ENCODE measurements around the gene PROX1.

The PROX1 gene, protein sequence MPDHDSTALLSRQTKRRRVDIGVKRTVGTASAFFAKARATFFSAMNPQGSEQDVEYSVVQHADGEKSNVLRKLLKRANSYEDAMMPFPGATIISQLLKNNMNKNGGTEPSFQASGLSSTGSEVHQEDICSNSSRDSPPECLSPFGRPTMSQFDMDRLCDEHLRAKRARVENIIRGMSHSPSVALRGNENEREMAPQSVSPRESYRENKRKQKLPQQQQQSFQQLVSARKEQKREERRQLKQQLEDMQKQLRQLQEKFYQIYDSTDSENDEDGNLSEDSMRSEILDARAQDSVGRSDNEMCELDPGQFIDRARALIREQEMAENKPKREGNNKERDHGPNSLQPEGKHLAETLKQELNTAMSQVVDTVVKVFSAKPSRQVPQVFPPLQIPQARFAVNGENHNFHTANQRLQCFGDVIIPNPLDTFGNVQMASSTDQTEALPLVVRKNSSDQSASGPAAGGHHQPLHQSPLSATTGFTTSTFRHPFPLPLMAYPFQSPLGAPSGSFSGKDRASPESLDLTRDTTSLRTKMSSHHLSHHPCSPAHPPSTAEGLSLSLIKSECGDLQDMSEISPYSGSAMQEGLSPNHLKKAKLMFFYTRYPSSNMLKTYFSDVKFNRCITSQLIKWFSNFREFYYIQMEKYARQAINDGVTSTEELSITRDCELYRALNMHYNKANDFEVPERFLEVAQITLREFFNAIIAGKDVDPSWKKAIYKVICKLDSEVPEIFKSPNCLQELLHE

DNA sequence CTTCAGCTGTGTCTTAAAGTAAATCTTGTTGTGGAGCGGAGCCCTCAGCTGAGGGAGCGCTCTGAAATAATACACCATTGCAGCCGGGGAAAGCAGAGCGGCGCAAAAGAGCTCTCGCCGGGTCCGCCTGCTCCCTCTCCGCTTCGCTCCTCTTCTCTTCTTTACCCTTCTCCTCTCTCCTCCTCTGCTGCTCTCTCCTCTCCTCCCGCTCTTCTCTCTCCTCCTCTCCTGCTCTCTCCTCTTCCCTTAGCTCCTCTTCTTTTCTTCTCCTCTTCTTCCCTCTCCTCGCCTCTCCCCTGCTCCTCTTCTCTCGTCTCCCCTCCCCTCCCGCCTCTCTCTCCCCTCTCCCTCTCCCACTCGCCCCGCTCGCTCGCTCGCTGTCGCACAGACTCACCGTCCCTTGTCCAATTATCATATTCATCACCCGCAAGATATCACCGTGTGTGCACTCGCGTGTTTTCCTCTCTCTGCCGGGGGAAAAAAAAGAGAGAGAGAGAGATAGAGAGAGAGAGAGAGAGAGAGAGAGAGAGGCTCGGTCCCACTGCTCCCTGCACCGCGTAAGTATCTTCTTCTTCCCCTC is at the start of gene PROX1:
PROX1 (plus strand) TSS at position 47 of the 580 bp plus-strand sequence. CDS start 8,563 bp downstream, outside the sequence.
- peak; percentile 85 for DNase-seq

DNA sequence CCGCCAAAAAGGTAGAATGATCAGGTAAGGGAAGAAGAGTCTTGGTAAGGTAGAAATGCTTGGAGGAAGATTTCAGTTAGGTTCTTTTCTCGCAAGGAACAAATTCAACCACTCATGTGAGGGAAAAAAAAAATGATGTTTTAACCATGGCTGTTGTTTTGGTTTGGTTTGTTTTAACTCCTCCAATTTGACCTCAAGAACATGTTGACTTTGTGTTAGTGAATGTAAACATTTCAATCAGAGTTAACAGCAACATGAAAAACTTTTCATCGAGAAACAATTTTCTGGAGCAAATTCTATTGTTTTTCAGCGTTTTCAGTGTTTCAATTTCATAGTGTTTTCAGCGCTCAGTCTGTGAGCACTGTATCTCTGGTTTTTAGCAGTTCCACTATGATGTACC is 49.0 kb upstream of the PROX1 start:
- no peak for DNase-seq

DNA sequence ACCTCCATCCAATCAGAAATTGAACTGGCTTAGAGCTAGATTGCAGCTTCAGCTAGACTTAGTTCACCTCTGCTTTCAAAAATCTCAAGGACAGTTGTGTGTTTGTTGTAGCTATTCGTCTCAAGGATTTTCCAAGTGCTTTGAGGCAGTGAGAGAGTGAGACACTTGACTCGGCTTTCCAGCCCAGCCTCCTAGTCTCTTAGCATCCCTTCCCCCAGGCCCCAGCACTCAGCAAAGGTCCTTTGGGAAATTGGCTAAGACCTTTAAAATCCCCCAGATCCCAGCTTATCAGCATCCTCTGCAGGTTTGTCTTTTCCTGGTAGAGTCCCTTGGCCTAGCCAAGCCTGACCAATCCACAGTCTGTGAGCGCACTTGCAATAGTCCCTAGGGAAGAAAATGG is 47.9 kb upstream of the PROX1 start:
- DNase-seq, result no peak

DNA sequence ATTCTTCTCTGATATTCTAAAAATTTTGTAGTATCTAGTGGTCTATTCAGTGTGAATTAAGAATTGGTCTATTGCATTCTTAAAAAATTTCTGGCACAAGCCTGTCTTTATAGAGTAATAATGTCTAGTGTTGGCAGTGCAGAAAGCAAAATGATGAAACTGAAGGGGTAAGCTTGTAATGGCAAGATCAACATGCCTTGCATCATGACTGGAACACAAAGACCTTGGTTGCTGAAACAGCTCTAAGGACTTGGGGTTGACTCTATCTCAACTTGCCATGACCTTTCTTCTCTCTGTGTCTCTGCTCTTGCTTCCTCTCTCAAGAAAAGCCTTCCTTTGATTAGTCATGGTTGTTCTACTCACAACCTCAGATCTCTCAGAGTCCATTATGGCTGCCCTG is 46.8 kb upstream of the PROX1 start:
- DNase-seq, result no peak

DNA sequence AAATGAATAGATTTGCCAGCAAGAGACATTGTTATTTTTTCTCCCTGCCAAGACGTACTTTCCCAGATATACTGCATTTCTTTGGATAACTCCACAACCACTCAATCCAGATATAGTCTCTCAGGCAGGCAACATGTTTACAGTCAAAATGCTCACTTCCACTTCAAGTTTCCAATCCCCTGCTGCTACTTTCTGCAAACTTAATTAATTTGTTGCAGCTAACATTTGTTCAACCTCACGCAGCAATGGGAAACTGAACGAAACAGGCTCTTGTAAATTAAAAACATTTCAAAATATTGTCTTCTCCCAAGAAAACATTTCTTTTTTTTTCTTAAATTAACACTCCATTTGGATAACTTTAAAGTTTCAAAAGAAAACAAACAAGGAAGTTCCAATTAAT is 45.7 kb upstream of the PROX1 start:
- DNase-seq, result no peak

DNA sequence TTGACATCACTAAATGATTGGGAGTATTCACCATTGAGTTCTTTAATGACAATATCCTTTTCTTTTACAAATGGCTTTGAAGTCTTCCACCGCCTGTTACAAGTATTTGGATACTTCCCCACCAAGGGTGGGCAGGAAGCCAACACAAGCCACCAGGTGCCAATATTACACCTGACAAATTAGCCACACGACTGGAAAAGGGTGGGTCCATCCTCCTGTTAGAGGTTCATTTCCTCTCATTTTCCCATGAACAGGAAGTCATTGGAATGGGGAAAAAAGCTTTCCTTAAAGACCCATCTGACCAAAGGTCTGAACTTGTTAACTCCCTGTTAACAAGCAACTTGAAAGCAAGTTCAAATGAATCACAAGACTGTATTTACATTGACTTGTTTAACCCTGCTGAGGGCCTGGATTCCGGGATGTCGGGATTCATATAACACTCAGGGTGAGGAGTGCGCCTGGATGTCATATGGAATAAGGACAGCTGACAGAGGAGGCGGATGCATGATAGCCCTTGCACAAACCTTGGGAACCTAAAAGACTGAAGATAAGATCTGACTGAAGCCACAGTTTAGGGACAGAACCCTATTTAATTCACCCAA is 40.5 kb upstream of the PROX1 start:
- peak; percentile 58 for DNase-seq

DNA sequence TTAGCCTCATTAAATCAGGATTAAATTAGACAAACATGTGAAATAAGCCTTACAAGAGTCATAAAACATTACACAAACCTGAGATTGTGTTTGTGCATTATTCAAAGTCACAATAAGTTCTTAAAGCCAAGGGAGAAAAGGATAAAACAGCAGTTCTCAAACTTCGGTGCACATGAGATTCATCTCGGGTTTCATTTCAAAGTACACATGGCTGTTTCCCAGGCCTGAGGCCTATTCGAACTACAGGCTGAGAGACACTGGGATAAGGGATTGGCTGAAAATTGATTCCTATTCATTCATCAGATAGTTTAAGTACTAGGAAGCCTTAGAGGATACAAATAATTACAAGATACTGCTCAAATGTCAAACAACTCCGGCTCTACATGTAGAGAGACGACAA is 35.9 kb upstream of the PROX1 start:
- no peak for DNase-seq

DNA sequence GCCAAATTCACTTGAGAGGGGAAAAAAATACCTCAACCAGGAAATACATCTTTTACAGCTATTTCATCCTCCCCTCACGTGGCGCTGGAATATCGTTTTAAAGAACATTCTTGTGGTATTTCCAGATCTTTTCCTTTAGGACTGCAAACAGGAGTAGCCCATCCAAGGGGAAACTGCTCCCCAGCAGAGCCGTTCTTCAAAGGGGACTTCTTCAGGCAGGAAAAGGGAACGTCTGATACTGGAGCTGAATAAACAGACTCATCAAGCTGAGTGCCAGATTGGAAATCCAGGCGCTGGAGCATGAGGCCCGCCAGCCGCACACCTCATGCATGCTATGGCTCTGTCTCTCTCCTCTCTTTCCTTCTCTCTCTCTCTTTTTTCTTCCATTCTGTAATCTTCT is 34.0 kb upstream of the PROX1 start:
- no peak for DNase-seq

DNA sequence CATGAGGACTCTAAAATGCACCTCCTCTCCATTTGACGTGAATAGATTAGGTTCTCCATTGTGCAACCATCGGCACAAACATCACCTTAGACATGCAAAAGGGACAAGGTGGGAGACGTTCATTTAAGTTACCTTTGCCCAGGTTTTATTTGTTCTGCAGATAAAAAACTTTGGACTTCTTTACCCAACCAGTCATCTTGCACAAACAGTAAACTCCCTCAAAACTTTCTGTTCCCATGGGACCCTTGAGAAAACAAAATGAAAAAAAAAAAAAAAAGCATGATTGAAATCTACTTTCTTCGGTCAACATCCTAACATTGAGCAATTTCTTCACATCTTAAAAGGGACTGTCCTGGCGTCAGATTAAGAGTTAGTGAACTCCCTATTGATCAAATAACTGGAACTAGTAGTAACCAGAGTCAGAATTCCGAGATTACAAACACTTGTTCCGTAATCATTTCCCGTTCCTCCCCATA is 31.4 kb upstream of the PROX1 start:
- no peak for DNase-seq

DNA sequence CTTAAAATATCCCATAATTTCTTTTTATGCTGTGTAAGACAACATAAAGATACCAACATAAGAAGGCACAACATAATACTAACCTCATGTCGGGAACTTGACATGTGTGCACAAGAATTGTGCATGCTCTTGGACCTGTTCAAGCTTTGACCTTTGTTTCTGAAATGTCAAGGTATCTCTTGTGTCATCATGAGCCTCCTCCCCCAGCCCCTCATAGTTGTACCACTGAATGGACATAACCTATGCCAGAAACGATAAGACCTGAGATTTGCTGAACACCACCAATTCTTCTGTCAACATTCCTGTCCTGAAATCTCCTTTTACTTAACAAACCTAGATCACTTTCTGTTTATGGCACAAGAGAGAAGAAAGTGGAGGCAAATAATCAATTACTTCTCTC is 29.4 kb upstream of the PROX1 start:
- no peak for DNase-seq

DNA sequence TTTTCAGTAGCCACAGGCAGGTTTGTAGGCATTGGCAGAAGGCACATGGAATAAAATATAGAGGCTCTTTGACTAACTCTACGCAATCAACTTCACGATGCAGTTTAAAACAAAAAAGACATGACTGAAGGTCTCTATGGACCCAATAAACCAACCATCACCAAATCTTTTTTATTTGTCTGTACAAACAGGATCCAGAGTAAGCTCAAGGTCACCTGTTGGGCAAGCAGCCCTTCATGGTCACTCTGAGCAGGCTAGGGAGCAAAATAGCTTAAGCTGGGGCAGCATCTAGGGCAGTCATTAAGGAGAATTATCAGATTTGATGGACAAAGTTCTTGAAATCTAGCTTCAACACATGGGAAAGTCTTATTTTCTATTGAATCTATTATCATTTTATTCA is 26.8 kb upstream of the PROX1 start:
- DNase-seq, result no peak

DNA sequence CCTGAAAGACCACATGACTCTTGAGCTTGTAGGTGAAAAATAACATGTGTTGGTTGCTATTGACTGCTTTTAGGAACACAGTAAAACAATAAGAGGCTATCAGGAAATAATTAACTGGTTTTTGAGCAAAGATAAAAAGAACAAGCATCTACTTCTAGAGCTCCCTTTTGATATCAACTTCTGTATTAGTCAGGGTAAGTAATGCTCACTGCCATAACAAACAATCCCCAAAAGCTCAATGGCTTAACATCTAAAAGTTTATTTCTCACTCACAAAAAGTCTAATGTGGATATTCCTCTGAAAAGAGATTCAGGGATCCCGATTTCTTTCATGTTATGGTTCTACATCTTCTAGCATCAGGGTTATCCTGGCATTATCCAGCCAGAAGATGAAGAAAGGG is 25.3 kb upstream of the PROX1 start:
- no peak for DNase-seq

DNA sequence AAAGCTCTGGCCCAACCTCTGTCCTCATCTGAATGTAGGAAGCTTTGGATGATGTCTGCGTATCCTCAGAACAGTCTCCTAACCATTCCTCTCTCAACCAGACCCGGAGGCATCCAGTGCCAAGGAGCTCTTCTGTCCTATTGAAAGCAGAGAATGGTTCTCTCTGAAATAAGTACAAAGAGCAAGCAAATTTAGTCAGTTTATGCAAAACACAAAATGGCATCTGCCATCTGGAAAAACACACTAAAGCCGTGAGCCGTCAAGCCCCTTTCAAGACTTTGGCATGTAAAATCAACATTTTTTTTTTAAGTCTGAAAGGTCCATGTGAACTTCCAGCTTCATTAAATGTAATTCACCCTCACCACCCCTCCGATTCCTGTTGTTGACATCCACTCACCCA is 21.7 kb upstream of the PROX1 start:
- no peak for DNase-seq

DNA sequence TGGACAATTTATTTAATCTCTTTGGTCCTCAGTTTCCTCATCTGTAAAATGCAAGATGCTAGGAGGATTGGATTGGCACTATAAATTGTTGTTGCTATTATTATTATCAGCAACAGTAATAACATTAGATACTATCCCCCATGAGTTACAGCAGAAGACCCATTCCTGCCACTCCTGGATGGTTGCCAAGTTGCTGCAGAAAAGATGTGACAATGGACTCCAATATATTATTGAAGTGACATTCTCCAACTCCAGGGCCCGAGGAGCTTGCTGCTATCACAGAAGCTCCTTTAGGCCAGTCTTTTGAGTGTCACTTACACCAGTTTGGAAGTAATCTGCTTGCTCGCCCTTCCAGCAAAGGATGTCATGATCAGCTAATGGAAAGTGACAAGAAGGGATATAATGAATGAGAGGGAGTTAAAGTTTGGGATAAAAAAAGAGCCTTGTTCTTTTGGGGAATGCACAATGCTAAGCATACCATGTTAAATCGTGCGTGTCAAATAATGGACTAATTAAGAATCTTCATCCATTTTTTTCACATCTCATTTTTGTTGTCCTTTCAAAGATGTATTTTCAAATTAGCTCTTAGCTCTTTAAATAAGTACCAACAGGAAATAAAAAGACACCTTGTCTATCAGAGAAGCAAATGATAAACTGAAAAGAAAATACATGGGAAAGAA is 19.5 kb upstream of the PROX1 start:
- no peak for DNase-seq

DNA sequence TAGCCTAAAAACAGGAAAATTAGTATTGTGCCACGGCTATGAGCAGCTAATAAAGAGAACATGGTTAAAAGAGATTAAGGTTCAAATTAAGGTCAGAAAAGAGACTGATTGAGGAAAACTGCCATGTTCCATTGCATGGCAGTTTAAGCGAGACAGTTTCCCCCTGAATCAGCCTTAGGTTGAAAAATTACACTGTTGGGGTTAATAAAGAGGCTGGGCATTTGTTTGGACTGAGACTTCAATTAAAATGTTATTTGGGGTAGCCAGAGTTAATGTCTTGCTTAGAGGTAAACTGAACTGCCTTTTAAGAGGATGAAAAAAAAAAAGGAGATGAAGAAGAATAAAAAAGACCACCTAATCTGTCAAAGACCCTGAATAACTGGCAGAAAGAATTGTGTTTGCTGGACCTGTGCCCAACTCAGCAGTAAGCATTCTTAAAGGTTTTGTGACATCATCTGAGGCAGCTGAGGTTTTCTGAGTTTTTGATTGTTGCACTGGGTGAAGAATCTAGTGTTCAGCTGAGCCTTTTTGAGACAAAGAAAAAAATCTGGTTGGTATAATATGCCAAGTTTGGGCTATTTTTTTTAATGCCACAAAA is 17.7 kb upstream of the PROX1 start:
- no peak for DNase-seq

DNA sequence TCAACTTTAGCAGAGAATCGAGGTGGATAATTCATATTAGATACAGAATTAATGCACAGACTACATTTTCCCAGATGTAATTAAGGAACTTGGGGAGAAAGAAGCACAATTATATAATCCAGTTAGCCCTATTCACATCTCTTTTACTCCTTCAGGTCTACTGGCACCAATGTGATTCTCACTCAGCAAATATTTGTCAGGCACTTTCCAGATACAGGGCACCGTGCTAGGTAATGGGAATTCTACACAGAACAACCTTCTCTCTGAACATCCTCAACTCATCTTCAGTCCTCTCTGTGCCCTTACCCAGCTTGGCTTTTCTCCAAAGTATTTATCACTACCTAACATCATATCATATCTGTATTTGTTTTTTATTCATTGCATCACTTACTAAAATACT is 15.6 kb upstream of the PROX1 start:
- DNase-seq, result no peak

DNA sequence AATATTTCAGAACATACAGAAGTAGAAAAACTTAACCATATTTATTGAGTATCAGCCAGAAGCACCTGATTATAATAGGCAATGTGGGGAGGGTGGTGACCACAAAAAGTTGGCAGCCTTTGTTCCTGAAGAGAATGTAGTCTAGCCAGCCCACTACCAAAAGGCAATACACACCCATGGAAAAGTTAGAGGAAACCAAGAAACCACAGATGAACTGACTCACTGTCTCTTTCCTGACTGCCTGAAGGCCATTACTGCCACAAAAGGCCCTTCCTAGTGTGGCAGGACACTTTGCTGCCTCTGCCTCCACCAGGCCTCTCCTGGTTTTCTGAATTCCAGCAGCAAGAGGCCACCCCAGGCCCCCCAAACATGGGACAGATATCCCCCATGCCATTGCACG is 14.6 kb upstream of the PROX1 start:
- DNase-seq, result no peak

DNA sequence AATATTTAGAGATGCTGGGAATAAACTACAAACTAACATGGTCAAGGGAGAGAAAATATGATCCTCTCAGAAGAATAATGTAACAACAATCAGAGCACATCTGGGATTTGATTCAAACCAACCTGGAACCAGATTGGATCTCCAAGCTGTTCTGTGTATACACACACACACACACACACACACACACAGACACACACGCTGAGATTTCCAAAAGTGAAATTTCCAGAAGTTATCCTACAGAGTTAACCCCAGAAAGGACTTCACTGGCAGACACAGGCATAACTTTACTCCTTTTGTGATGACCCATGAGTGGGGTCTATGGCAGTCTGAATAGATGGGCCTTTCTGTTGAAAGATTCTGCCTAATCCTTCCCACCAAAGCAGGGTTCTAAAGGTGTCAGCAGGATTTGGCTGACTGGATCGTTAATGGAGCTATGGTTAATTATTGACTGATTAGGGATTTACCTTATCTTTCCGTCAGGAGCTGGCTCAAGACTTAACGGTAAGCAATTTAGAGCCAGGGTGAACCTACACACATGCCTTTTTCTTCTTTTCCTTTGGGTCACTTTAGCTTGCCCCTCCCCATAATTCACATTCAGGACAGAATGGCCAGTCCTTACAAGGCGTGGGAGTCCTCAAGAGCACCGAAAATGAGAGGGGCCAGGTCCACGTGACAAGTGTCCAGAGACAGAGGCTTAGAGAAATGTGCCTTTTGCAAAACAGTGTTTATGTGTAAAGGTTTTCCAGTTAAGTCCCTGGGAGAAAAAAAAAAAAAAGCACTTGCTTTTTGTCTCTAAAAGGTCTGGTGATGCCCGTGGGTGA is 10.9 kb upstream of the PROX1 start:
- DNase-seq, result no peak

DNA sequence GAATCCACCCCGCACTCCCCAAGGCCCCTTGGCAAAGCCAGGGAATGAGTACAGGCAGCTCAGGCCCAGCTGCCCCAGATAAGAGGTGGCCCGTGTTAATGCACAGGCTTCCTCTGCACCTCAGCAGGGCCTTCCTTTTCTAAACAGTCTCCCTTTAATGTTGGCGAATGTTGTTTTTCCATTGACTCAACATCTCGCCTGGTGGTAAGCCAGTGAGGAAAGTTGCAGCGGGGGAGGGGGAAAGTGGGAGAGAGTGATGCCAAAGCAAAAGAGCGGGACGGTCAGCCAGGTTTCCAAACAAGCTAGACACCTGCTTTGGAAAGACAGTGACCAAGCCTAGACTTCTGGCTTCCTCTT is 10.3 kb upstream of the PROX1 start:
- peak; percentile 35 for DNase-seq

DNA sequence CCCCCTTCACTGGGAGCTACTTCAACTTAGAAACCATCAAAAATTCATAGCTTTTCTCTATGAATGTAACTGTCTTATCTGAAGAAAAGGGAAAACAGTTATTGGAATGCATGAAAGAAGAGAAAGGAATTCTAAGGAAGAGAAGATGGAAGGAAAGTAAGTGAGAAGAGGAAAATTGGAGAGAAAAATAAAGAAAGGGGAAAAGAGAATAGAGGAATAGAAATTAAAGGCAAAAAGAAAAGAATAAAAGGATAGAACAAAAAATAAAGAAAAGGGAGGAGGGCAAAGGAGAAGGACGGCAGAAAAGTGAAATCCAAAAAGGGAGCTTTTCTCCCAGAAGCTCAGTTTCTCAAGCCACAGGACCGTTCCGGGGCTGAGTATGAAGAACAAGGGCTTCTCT is 9.9 kb upstream of the PROX1 start:
- DNase-seq, result no peak

DNA sequence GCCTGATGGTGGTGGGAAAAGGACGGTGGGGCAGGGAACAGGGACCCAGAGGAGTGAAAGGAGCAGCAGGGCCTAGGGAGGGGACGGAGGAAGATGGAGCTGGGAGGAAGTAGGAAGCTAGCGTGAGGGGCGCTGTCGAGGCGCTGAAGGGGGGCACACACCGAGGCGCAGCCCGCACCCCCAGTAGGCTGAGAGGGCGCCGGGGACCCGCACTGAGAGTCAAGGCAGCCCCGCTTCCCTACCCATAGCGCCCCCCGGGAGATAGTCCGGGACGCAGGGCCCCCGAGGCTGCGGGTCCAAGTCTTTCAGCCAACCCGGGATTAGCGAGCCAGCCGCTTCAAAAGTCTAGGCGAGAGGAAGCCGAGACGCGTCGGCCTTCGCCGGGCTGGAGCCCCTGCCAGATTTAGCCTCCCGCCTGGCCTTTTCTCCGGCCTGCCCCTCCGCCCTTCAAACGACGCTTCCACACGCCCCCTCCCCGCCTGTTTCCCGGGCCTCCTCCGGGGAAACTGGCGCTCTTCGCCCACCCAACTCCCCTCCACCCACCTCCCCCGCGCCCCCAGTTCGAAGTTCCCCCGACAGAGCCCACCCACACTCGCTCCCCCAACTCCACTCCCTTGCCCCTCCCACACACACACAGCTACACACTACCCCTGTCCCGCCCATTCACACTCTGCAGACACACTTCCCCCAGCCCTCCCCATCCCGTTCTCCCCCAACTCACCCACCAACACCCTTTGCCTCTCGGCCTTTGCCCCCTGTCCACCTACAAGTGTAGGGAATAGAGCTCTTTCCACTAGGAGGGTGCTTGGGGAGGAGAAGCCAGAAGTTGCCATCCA is 7.8 kb upstream of the PROX1 start:
- no peak for DNase-seq
